H1 (cell line): ENCODE data around the gene RUVBL2.

Experiments used
- EGR1 ChIP-seq: IDR thresholded peaks from 2 replicates; pipeline ENCODE4 v1.6.1; 2011; ENCODE audit warnings: low read depth, low read length, borderline replicate concordance
- JUND ChIP-seq: IDR thresholded peaks from 2 replicates; pipeline ENCODE4 v1.6.1; 2011; ENCODE audit warnings: mild to moderate bottlenecking, improper control_type of control experiment, low read length
- PHF8 ChIP-seq: fragments of 200-600 bp; sonication (generic); conservative IDR thresholded peaks from 2 replicates; pipeline ENCODE4 v1.7.1; 2012; ENCODE audit warnings: low read depth, mild to moderate bottlenecking, inconsistent platforms, low read length, moderate library complexity
- SAP30 ChIP-seq: fragments of 300-600 bp; sonication (generic); IDR thresholded peaks from 2 replicates; pipeline ENCODE4 v1.7.1; 2012; ENCODE audit warnings: low read length, moderate library complexity, mild to moderate bottlenecking, inconsistent platforms; ENCODE audit not compliant: insufficient read depth, insufficient replicate concordance
- TF ChIP-seq, protein P1 (sequence below): fragments of 300-600 bp; sonication (generic); IDR thresholded peaks from 2 replicates; pipeline ENCODE4 v1.7.1; 2012; ENCODE audit warnings: low read length, moderate library complexity, mild to moderate bottlenecking, inconsistent platforms; ENCODE audit not compliant: insufficient replicate concordance
- TF ChIP-seq, protein P2 (sequence below), 3 experiments: IDR thresholded peaks; 1 replicate in 2 of 3; 2 replicates in 1 of 3; pipeline versions ENCODE4 v1.5.1 to v1.6.1; 2011; ENCODE audit warnings: low read length in 3 of 3, mild to moderate bottlenecking in 3 of 3, inconsistent platforms in 2 of 3, low read depth in 1 of 3, moderate library complexity in 1 of 3; ENCODE audit not compliant: insufficient read depth in 1 of 3; ENCODE audit errors: control extremely low read depth in 1 of 3
- TF ChIP-seq, protein P3 (sequence below): IDR thresholded peaks from 2 replicates; pipeline ENCODE4 v1.6.1; 2012; ENCODE audit warnings: inconsistent platforms

DNA sequence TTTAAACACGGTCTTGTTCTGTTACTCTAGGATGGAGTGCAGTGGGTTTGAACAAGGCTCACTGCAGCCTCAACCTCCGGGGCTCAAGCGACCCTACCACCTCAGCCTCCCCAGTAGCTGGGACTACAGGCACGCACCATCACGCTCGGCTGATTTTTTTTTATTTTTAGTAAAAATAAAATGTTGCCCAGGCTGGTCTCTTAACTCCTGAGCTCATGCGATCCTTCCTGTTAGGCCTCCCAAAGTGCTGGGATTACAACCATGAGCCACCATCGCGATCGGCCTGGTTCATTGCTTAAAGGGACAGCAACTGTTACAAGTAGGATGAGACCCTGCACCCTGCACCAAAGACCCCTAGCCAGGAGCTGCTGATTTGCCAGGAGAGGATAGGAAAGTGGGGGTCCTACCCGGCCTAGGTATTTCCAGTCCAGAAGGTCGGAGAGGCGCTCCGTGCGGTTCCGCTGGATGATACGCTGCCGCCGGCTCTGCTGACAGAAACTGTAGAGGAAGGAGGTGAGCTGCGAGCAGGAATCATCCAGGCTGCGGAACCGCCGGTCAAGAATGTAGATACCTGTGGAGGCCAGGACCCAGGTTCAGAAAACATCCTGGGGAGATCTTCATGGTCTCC lies 23.4 kb upstream of the RUVBL2 start:
- TF ChIP-seq, protein P1, sequence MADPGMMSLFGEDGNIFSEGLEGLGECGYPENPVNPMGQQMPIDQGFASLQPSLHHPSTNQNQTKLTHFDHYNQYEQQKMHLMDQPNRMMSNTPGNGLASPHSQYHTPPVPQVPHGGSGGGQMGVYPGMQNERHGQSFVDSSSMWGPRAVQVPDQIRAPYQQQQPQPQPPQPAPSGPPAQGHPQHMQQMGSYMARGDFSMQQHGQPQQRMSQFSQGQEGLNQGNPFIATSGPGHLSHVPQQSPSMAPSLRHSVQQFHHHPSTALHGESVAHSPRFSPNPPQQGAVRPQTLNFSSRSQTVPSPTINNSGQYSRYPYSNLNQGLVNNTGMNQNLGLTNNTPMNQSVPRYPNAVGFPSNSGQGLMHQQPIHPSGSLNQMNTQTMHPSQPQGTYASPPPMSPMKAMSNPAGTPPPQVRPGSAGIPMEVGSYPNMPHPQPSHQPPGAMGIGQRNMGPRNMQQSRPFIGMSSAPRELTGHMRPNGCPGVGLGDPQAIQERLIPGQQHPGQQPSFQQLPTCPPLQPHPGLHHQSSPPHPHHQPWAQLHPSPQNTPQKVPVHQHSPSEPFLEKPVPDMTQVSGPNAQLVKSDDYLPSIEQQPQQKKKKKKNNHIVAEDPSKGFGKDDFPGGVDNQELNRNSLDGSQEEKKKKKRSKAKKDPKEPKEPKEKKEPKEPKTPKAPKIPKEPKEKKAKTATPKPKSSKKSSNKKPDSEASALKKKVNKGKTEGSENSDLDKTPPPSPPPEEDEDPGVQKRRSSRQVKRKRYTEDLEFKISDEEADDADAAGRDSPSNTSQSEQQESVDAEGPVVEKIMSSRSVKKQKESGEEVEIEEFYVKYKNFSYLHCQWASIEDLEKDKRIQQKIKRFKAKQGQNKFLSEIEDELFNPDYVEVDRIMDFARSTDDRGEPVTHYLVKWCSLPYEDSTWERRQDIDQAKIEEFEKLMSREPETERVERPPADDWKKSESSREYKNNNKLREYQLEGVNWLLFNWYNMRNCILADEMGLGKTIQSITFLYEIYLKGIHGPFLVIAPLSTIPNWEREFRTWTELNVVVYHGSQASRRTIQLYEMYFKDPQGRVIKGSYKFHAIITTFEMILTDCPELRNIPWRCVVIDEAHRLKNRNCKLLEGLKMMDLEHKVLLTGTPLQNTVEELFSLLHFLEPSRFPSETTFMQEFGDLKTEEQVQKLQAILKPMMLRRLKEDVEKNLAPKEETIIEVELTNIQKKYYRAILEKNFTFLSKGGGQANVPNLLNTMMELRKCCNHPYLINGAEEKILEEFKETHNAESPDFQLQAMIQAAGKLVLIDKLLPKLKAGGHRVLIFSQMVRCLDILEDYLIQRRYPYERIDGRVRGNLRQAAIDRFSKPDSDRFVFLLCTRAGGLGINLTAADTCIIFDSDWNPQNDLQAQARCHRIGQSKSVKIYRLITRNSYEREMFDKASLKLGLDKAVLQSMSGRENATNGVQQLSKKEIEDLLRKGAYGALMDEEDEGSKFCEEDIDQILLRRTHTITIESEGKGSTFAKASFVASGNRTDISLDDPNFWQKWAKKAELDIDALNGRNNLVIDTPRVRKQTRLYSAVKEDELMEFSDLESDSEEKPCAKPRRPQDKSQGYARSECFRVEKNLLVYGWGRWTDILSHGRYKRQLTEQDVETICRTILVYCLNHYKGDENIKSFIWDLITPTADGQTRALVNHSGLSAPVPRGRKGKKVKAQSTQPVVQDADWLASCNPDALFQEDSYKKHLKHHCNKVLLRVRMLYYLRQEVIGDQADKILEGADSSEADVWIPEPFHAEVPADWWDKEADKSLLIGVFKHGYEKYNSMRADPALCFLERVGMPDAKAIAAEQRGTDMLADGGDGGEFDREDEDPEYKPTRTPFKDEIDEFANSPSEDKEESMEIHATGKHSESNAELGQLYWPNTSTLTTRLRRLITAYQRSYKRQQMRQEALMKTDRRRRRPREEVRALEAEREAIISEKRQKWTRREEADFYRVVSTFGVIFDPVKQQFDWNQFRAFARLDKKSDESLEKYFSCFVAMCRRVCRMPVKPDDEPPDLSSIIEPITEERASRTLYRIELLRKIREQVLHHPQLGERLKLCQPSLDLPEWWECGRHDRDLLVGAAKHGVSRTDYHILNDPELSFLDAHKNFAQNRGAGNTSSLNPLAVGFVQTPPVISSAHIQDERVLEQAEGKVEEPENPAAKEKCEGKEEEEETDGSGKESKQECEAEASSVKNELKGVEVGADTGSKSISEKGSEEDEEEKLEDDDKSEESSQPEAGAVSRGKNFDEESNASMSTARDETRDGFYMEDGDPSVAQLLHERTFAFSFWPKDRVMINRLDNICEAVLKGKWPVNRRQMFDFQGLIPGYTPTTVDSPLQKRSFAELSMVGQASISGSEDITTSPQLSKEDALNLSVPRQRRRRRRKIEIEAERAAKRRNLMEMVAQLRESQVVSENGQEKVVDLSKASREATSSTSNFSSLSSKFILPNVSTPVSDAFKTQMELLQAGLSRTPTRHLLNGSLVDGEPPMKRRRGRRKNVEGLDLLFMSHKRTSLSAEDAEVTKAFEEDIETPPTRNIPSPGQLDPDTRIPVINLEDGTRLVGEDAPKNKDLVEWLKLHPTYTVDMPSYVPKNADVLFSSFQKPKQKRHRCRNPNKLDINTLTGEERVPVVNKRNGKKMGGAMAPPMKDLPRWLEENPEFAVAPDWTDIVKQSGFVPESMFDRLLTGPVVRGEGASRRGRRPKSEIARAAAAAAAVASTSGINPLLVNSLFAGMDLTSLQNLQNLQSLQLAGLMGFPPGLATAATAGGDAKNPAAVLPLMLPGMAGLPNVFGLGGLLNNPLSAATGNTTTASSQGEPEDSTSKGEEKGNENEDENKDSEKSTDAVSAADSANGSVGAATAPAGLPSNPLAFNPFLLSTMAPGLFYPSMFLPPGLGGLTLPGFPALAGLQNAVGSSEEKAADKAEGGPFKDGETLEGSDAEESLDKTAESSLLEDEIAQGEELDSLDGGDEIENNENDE = no peak
- TF ChIP-seq, protein P2, sequence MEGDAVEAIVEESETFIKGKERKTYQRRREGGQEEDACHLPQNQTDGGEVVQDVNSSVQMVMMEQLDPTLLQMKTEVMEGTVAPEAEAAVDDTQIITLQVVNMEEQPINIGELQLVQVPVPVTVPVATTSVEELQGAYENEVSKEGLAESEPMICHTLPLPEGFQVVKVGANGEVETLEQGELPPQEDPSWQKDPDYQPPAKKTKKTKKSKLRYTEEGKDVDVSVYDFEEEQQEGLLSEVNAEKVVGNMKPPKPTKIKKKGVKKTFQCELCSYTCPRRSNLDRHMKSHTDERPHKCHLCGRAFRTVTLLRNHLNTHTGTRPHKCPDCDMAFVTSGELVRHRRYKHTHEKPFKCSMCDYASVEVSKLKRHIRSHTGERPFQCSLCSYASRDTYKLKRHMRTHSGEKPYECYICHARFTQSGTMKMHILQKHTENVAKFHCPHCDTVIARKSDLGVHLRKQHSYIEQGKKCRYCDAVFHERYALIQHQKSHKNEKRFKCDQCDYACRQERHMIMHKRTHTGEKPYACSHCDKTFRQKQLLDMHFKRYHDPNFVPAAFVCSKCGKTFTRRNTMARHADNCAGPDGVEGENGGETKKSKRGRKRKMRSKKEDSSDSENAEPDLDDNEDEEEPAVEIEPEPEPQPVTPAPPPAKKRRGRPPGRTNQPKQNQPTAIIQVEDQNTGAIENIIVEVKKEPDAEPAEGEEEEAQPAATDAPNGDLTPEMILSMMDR (IDR thresholded peaks at IDR 0.05; ENCODE audit: control extremely low read depth in 1 of 3, insufficient read depth in 1 of 3, low read depth in 1 of 3, low read length in 3 of 3) = no peak
- TF ChIP-seq PHF8 = no peak
- no peak for TF ChIP-seq JUND
- TF ChIP-seq EGR1 = no peak
- no peak for TF ChIP-seq SAP30
- TF ChIP-seq, protein P3, sequence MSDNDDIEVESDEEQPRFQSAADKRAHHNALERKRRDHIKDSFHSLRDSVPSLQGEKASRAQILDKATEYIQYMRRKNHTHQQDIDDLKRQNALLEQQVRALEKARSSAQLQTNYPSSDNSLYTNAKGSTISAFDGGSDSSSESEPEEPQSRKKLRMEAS = no peak
